HepG2 (cell line): ENCODE data around the gene CDH22.

Experiments
- HOXA3 ChIP-seq: sonication (generic); formaldehyde crosslinking; IDR thresholded peaks from 2 replicates; pipeline ENCODE4 v1.5.0; 2020; ENCODE audit warnings: missing genetic modification reagents
- MTA3 ChIP-seq: sonication (generic); formaldehyde crosslinking; IDR thresholded peaks from 2 replicates; pipeline ENCODE4 v1.4.0; 2020; ENCODE audit warnings: missing genetic modification reagents
- NFATC3 ChIP-seq: sonication (generic); formaldehyde crosslinking; IDR thresholded peaks from 2 replicates; pipeline ENCODE4 v1.5.1; 2020; ENCODE audit warnings: mild to moderate bottlenecking, missing genetic modification reagents
- PBX3 ChIP-seq: sonication (generic); formaldehyde crosslinking; IDR thresholded peaks from 2 replicates; pipeline ENCODE4 v1.8.1; 2023; ENCODE audit warnings: missing genetic modification reagents, inconsistent platforms, borderline replicate concordance
- POLR2A ChIP-seq, 2 experiments: IDR thresholded peaks; 2 replicates each; pipeline ENCODE4 v1.6.1; 2011; ENCODE audit warnings: low read depth in 2 of 2, low read length in 2 of 2, mild to moderate bottlenecking in 1 of 2, moderate library complexity in 1 of 2; ENCODE audit not compliant: insufficient read depth in 1 of 2
- USF2 ChIP-seq, 2 experiments: sonication (generic) in 1 of 2; formaldehyde crosslinking in 1 of 2; IDR thresholded peaks; 2 replicates each; pipeline versions ENCODE4 v1.5.1 to v1.6.1; 2011 to 2020; ENCODE audit warnings: borderline replicate concordance in 1 of 2, low read depth in 1 of 2, low read length in 1 of 2, mild to moderate bottlenecking in 1 of 2, missing genetic modification reagents in 1 of 2, moderate library complexity in 1 of 2
- TF ChIP-seq, protein P1 (sequence below): sonication (generic); formaldehyde crosslinking; IDR thresholded peaks from 2 replicates; pipeline ENCODE4 v1.5.0; 2020; ENCODE audit warnings: mild to moderate bottlenecking, missing genetic modification reagents, moderate library complexity

GRCh38 chr20:46264391-46265266 is 43.7 kb downstream of the CDH22 start:
- no peak for TF ChIP-seq HOXA3
- TF ChIP-seq, protein P1, sequence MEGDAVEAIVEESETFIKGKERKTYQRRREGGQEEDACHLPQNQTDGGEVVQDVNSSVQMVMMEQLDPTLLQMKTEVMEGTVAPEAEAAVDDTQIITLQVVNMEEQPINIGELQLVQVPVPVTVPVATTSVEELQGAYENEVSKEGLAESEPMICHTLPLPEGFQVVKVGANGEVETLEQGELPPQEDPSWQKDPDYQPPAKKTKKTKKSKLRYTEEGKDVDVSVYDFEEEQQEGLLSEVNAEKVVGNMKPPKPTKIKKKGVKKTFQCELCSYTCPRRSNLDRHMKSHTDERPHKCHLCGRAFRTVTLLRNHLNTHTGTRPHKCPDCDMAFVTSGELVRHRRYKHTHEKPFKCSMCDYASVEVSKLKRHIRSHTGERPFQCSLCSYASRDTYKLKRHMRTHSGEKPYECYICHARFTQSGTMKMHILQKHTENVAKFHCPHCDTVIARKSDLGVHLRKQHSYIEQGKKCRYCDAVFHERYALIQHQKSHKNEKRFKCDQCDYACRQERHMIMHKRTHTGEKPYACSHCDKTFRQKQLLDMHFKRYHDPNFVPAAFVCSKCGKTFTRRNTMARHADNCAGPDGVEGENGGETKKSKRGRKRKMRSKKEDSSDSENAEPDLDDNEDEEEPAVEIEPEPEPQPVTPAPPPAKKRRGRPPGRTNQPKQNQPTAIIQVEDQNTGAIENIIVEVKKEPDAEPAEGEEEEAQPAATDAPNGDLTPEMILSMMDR (CRISPR knock-in tag) = no peak
- TF ChIP-seq USF2 (IDR thresholded peaks at IDR 0.05; ENCODE audit: low read depth, low read length) = no peak
- no peak for TF ChIP-seq USF2 (CRISPR knock-in tag; IDR thresholded peaks at IDR 0.05; ENCODE audit: borderline replicate concordance)
- TF ChIP-seq MTA3 (CRISPR knock-in tag) = no peak
- no peak for TF ChIP-seq POLR2A (IDR thresholded peaks at IDR 0.05; ENCODE audit: insufficient read depth in 1 of 2, low read depth in 2 of 2, low read length in 2 of 2)
- TF ChIP-seq PBX3 (CRISPR knock-in tag) = no peak
- no peak for TF ChIP-seq NFATC3 (CRISPR knock-in tag)
